A673 (cell line): ENCODE measurements around the gene UCP2. TPM values are rescaled to one million over a fixed set of nuclear protein-coding genes. Genes with fewer than 3 reads are reported as not detected.
A peak's percentile ranks its signal among the peaks of the same experiment; 100 is the strongest.

Experiments used
- BruUV-seq: library from RNA; stranded (reverse); fragments of 400-500 nt; replicated peaks from 2 replicates; lab custom pipeline; 2021; lab: Mats Ljungman, UMichigan
- CTCF ChIA-PET: fragments of 300-600 bp; sonication (Branson Sonifier 250); formaldehyde crosslinking; loops from one replicate; lab custom pipeline; 2022; ENCODE audit warnings: antibody characterized with exemption; lab: Charles Lee
- POLR2A ChIA-PET: fragments of 300-600 bp; sonication (Branson Sonifier 250); formaldehyde crosslinking; loops from one replicate; lab custom pipeline; 2022; ENCODE audit warnings: antibody characterized with exemption; ENCODE audit not compliant: low non-redundant PET; lab: Charles Lee
- DNase-seq: peaks from one replicate; pipeline ENCODE4 v3.0.0-alpha.2; 2015; ENCODE audit warnings: low spot score
- H3K27ac ChIP-seq: fragments of 200-600 bp; sonication (generic); 2 replicates; pipeline ENCODE4 v1.5.1; 2016; ENCODE audit warnings: mixed run types, low read depth, mild to moderate bottlenecking, mixed read lengths, antibody characterized with exemption, low read length; ENCODE audit not compliant: poor library complexity, severe bottlenecking
- H3K27me3 ChIP-seq: fragments of 200-600 bp; sonication (generic); replicated peaks from 2 replicates; pipeline ENCODE4 v1.6.1; 2017; ENCODE audit warnings: mixed run types, low read depth, mild to moderate bottlenecking, mixed read lengths, antibody characterized with exemption, low read length; ENCODE audit not compliant: insufficient read depth, poor library complexity
- H3K36me3 ChIP-seq: fragments of 200-600 bp; sonication (generic); 2 replicates; pipeline ENCODE4 v1.6.1; 2016; ENCODE audit warnings: mixed run types, mild to moderate bottlenecking, mixed read lengths, antibody characterized with exemption, low read length; ENCODE audit not compliant: insufficient read depth, poor library complexity, severe bottlenecking
- H3K4me1 ChIP-seq: fragments of 200-600 bp; sonication (generic); 2 replicates; pipeline ENCODE4 v1.6.1; 2017; ENCODE audit warnings: mixed run types, mild to moderate bottlenecking, mixed read lengths, antibody characterized with exemption, low read length; ENCODE audit not compliant: insufficient read depth, poor library complexity, severe bottlenecking
- H3K4me3 ChIP-seq: fragments of 200-600 bp; sonication (generic); 2 replicates; pipeline ENCODE4 v1.5.1; 2016; ENCODE audit warnings: low read depth, mixed run types, mild to moderate bottlenecking, mixed read lengths, low read length; ENCODE audit not compliant: poor library complexity, severe bottlenecking
- H3K9me3 ChIP-seq: fragments of 200-600 bp; sonication (generic); 2 replicates; pipeline ENCODE4 v1.6.1; 2016; ENCODE audit warnings: mixed run types, low read depth, mild to moderate bottlenecking, mixed read lengths, antibody characterized with exemption, low read length; ENCODE audit not compliant: poor library complexity, severe bottlenecking
- CTCF ChIP-seq: fragments of 300-800, 200-600 bp; sonication (generic); conservative IDR thresholded peaks from 2 replicates; pipeline ENCODE4 v1.5.1; 2017; ENCODE audit warnings: low read depth, mild to moderate bottlenecking, antibody characterized with exemption, low read length, moderate library complexity, mixed read lengths
- EZH2 ChIP-seq: fragments of 200-600 bp; sonication (generic); IDR thresholded peaks from 2 replicates; pipeline ENCODE4 v1.6.1; 2017; ENCODE audit warnings: borderline replicate concordance, low read depth, mild to moderate bottlenecking, mixed read lengths, antibody characterized with exemption, low read length; ENCODE audit not compliant: poor library complexity, severe bottlenecking
- intact Hi-C: fragments of 100-400 bp; cut with micrococcal nuclease; formaldehyde crosslinking; loops from one replicate; pipeline ENCODE4 v1.10.0; 2022; ENCODE audit not compliant: unreplicated experiment
- total RNA-seq: library from RNA; stranded (reverse); gene quantifications from 2 replicates; pipeline ENCODE4 v1.2.3, GENCODE V29; 2021

UCP2 gene
- total RNA-seq, 1 experiment from 2014 or later: 88.5 TPM

- H3K9me3 ChIP-seq: no peaks in the 10 kb centered on the region
- H3K36me3 ChIP-seq: no peaks in the 10 kb centered on the region
- ChIA-PET CTCF (no interaction called here), POLR2A (no interaction called here)
- BruUV-seq: no TSS peak
- TF ChIP-seq EZH2: no peak
- no peak for TF ChIP-seq CTCF
- no peaks in the 10 kb centered on the region for H3K27me3 ChIP-seq
- H3K4me3 ChIP-seq: no peak overlapping the region
- intact Hi-C loops: loop anchor here (2.0 to 10.0 kb wide), 2 partner anchors 359 to 605 kb away; no protein-coding TSS in a partner anchor
- no peak for DNase-seq
- H3K4me1 ChIP-seq: peaks cover 8% of the 10 kb centered on the region
- H3K27ac ChIP-seq: no peak overlapping the region
Observed at GRCh38 chr11:73965764-73966121, 16.9 kb downstream of the UCP2 start.

- H3K27ac ChIP-seq: no peak overlapping the region
- no peaks in the 10 kb centered on the region for H3K9me3 ChIP-seq
- no peaks in the 10 kb centered on the region for H3K27me3 ChIP-seq
- BruUV-seq: no TSS peak
- ChIA-PET CTCF (interaction anchor here (0.6 to 0.8 kb wide), 3 partner anchors 7 to 563 kb away, joined by 3 read pairs; no protein-coding TSS in a partner anchor), POLR2A (no interaction called here)
- no peak for DNase-seq
- H3K36me3 ChIP-seq: no peaks in the 10 kb centered on the region
- intact Hi-C loops: loop anchor here (2.0 to 10.0 kb wide), 2 partner anchors 360 to 606 kb away; no protein-coding TSS in a partner anchor
- TF ChIP-seq CTCF (no peak), EZH2 (no peak)
- H3K4me3 ChIP-seq: peak overlapping the region; percentile 9
- peaks cover 8% of the 10 kb centered on the region for H3K4me1 ChIP-seq
Observed at GRCh38 chr11:73965076-73965763, 17.4 kb downstream of the UCP2 start.

- CTCF ChIA-PET: interaction anchor here (0.7 to 1.1 kb wide), 4 partner anchors 63 to 607 kb away, joined by 3 to 12 read pairs (median 4); no protein-coding TSS in a partner anchor
- intact Hi-C loops: loop anchor here (2.0 to 10.0 kb wide), 4 partner anchors 283 to 607 kb away; no protein-coding TSS in a partner anchor
- no peak for TF ChIP-seq EZH2
- TF ChIP-seq CTCF: no peak
- POLR2A ChIA-PET: interaction anchor here (0.6 kb wide), 2 partner anchors 155 to 480 kb away, joined by 3 to 10 read pairs; no protein-coding TSS in a partner anchor
- DNase-seq: no peak
- no peak overlapping the region for H3K27ac ChIP-seq
- no peaks in the 10 kb centered on the region for H3K27me3 ChIP-seq
- no peaks in the 10 kb centered on the region for H3K36me3 ChIP-seq
- H3K9me3 ChIP-seq: no peaks in the 10 kb centered on the region
- H3K4me3 ChIP-seq: no peak overlapping the region
- H3K4me1 ChIP-seq: peaks cover 8% of the 10 kb centered on the region
- BruUV-seq: no TSS peak
Observed at GRCh38 chr11:73963861-73964260, 18.8 kb downstream of the UCP2 start.
